ENCODE data around the gene DIAPH1.

Gene DIAPH1

GRCh38 chr5:141663506-141663905 is 44.7 kb upstream of the DIAPH1 start:
- Histone ChIP-seq H3K9me3 (ENCODE audit: control insufficient read depth, insufficient read depth, low read length) (no peaks in the 10 kb centered on the region), H3K36me3 (ENCODE audit: control insufficient read depth, low read length) (no peaks in the 10 kb centered on the region), H3K9me2 (replicated peaks; ENCODE audit: control insufficient read depth, low read length) (no peaks in the 10 kb centered on the region), H3K4me3 (ENCODE audit: low read length) (no peak overlapping the region), H3K4me1 (ENCODE audit: control insufficient read depth, low read length) (peaks cover 5% of the 10 kb centered on the region), H3K27me3 (ENCODE audit: control insufficient read depth, low read length) (peaks cover 5% of the 10 kb centered on the region; the same call in 1 of the 2 replicates), H3F3A (ENCODE audit: control insufficient read depth, insufficient read depth) (no peaks in the 10 kb centered on the region; the same call in 1 of the 2 replicates), H3K27ac (ENCODE audit: low read depth, low read length) (no peak overlapping the region), H3K79me2 (ENCODE audit: control insufficient read depth, low read length) (no peaks in the 10 kb centered on the region), H4K20me1 (ENCODE audit: control insufficient read depth, insufficient read depth, low read depth, low read length) (no peaks in the 10 kb centered on the region), H3K4me2 (ENCODE audit: low read length) (no peak overlapping the region)
- TF ChIP-seq EZH2phosphoT487 (IDR thresholded peaks at IDR 0.05; ENCODE audit: borderline replicate concordance, low read length) (no peak), CTCF (IDR thresholded peaks at IDR 0.05; ENCODE audit: low read depth, low read length, poor library complexity, severe bottlenecking) (no peak)

GRCh38 chr5:141662028-141662427 is 43.2 kb upstream of the DIAPH1 start:
- no peaks in the 10 kb centered on the region; the same call in 1 of the 2 replicates for H3F3A ChIP-seq (ENCODE audit: control insufficient read depth, insufficient read depth)
- no peaks in the 10 kb centered on the region for H3K9me3 ChIP-seq (ENCODE audit: control insufficient read depth, insufficient read depth, low read length)
- no peaks in the 10 kb centered on the region for H3K9me2 ChIP-seq (replicated peaks; ENCODE audit: control insufficient read depth, low read length)
- TF ChIP-seq EZH2phosphoT487 (IDR thresholded peaks at IDR 0.05; ENCODE audit: borderline replicate concordance, low read length) (no peak), CTCF (IDR thresholded peaks at IDR 0.05; ENCODE audit: low read depth, low read length, poor library complexity, severe bottlenecking) (no peak)
- H3K4me2 ChIP-seq (ENCODE audit: low read length), result no peak overlapping the region
- no peaks in the 10 kb centered on the region for H3K79me2 ChIP-seq (ENCODE audit: control insufficient read depth, low read length)
- H3K4me3 ChIP-seq (ENCODE audit: low read length), result no peak overlapping the region
- H3K4me1 ChIP-seq (ENCODE audit: control insufficient read depth, low read length), result peaks cover 5% of the 10 kb centered on the region
- no peak overlapping the region for H3K27ac ChIP-seq (ENCODE audit: low read depth, low read length)
- peaks cover 17% of the 10 kb centered on the region for H3K27me3 ChIP-seq (ENCODE audit: control insufficient read depth, low read length)
- no peaks in the 10 kb centered on the region for H3K36me3 ChIP-seq (ENCODE audit: control insufficient read depth, low read length)
- H4K20me1 ChIP-seq (ENCODE audit: control insufficient read depth, insufficient read depth, low read depth, low read length), result no peaks in the 10 kb centered on the region

GRCh38 chr5:141657937-141658545 is 39.2 kb upstream of the DIAPH1 start:
- H3F3A ChIP-seq (ENCODE audit: control insufficient read depth, insufficient read depth), result no peaks in the 10 kb centered on the region
- peaks cover 22% of the 10 kb centered on the region for H3K27me3 ChIP-seq (ENCODE audit: control insufficient read depth, low read length)
- H3K9me3 ChIP-seq (ENCODE audit: control insufficient read depth, insufficient read depth, low read length), result no peaks in the 10 kb centered on the region
- H3K9me2 ChIP-seq (replicated peaks; ENCODE audit: control insufficient read depth, low read length), result no peaks in the 10 kb centered on the region
- no peak overlapping the region for H3K4me2 ChIP-seq (ENCODE audit: low read length)
- H4K20me1 ChIP-seq (ENCODE audit: control insufficient read depth, insufficient read depth, low read depth, low read length), result no peaks in the 10 kb centered on the region
- no peaks in the 10 kb centered on the region for H3K4me1 ChIP-seq (ENCODE audit: control insufficient read depth, low read length)
- TF ChIP-seq CTCF (IDR thresholded peaks at IDR 0.05; ENCODE audit: low read depth, low read length, poor library complexity, severe bottlenecking), result no peak
- no peak for TF ChIP-seq EZH2phosphoT487 (IDR thresholded peaks at IDR 0.05; ENCODE audit: borderline replicate concordance, low read length)
- no peaks in the 10 kb centered on the region for H3K36me3 ChIP-seq (ENCODE audit: control insufficient read depth, low read length)
- H3K79me2 ChIP-seq (ENCODE audit: control insufficient read depth, low read length), result no peaks in the 10 kb centered on the region
- no peak overlapping the region for H3K4me3 ChIP-seq (ENCODE audit: low read length)
- no peak overlapping the region for H3K27ac ChIP-seq (ENCODE audit: low read depth, low read length)

All from DOHH2 (cell line).